Measurements from ENCODE around the gene CRNKL1.

CRNKL1 gene

GRCh38 chr20:20052074-20052970 is at the start of gene CRNKL1, which contains the start of gene CFAP61:
TSS of gene CRNKL1 (minus strand) at chr20:20052466. CDS start at chr20:20052342, 124 bp downstream.
TSS of gene CFAP61 (plus strand) at chr20:20052532. CDS start at chr20:20056654, 4,122 bp downstream.
- peak; percentile 96 for DNase-seq (ENCODE audit: low read depth)

GRCh38 chr20:20100881-20101280 is 48.6 kb upstream of the CRNKL1 start:
- no peak for DNase-seq (ENCODE audit: low read depth)

- no peak for DNase-seq (ENCODE audit: low read depth)
These were observed 44.2 kb upstream of the CRNKL1 start for GRCh38 chr20:20096421-20096820.

GRCh38 chr20:20095114-20095872 is 43.0 kb upstream of the CRNKL1 start:
- DNase-seq (ENCODE audit: low read depth), result no peak

GRCh38 chr20:20094410-20094809 is 42.1 kb upstream of the CRNKL1 start:
- no peak for DNase-seq (ENCODE audit: low read depth)

GRCh38 chr20:20092827-20093226 is 40.6 kb upstream of the CRNKL1 start:
- DNase-seq (ENCODE audit: low read depth), result no peak

- DNase-seq (ENCODE audit: low read depth), result no peak
These were observed 37.7 kb upstream of the CRNKL1 start for GRCh38 chr20:20089939-20090338.

GRCh38 chr20:20089018-20089417 is 36.8 kb upstream of the CRNKL1 start:
- DNase-seq (ENCODE audit: low read depth), result no peak

- DNase-seq (ENCODE audit: low read depth), result no peak
These were observed 33.5 kb upstream of the CRNKL1 start for GRCh38 chr20:20085812-20086211.

GRCh38 chr20:20085071-20085470 is 32.8 kb upstream of the CRNKL1 start:
- DNase-seq (ENCODE audit: low read depth), result no peak

- no peak for DNase-seq (ENCODE audit: low read depth)
These were observed 32.1 kb upstream of the CRNKL1 start for GRCh38 chr20:20084296-20084752.

GRCh38 chr20:20083807-20084206 is 31.5 kb upstream of the CRNKL1 start:
- DNase-seq (ENCODE audit: low read depth), result no peak

- no peak for DNase-seq (ENCODE audit: low read depth)
These were observed 27.0 kb upstream of the CRNKL1 start for GRCh38 chr20:20079102-20079784.

GRCh38 chr20:20078041-20078440 is 25.8 kb upstream of the CRNKL1 start:
- no peak for DNase-seq (ENCODE audit: low read depth)

- DNase-seq (ENCODE audit: low read depth), result no peak
These were observed 24.2 kb upstream of the CRNKL1 start for GRCh38 chr20:20076297-20077065.

- DNase-seq (ENCODE audit: low read depth), result no peak
These were observed 22.8 kb upstream of the CRNKL1 start for GRCh38 chr20:20075032-20075431.

GRCh38 chr20:20073801-20074371 is 21.6 kb upstream of the CRNKL1 start:
- no peak for DNase-seq (ENCODE audit: low read depth)

- DNase-seq (ENCODE audit: low read depth), result no peak
These were observed 18.8 kb upstream of the CRNKL1 start for GRCh38 chr20:20070871-20071726.

- DNase-seq (ENCODE audit: low read depth), result no peak
These were observed 13.1 kb upstream of the CRNKL1 start for GRCh38 chr20:20065361-20065760.

Measured in stimulated activated CD8-positive, alpha-beta memory T cell treated with anti-CD3 and anti-CD28 coated beads, Interleukin-7, amount 100 ng/mL, for 24 hours (primary cell).